Neuronal stem cell (in vitro differentiated cells): ENCODE data around the gene NBAS.
A peak's percentile ranks its signal among the peaks of the same experiment; 100 is the strongest.

Experiments used
- DNase-seq: peaks from one replicate; pipeline ENCODE4 v3.0.0-alpha.2; 2013; ENCODE audit warnings: low spot score
- H2AFZ ChIP-seq: one replicate; pipeline ENCODE4 v1.6.1; 2013; ENCODE audit warnings: mild to moderate bottlenecking, low read length, inconsistent platforms
- H2AK5ac ChIP-seq: 2 replicates; pipeline ENCODE4 v1.6.1; 2013; ENCODE audit warnings: low read depth, mild to moderate bottlenecking, inconsistent platforms, low read length, moderate library complexity, mixed read lengths
- H2BK120ac ChIP-seq: 2 replicates; pipeline ENCODE4 v1.6.1; 2013; ENCODE audit warnings: low read depth, mild to moderate bottlenecking, inconsistent platforms, low read length, moderate library complexity, mixed read lengths
- H2BK12ac ChIP-seq: one replicate; pipeline ENCODE4 v1.6.1; 2013; ENCODE audit warnings: low read length, inconsistent platforms
- H2BK15ac ChIP-seq: 2 replicates; pipeline ENCODE4 v1.6.1; 2013; ENCODE audit warnings: mild to moderate bottlenecking, low read length, inconsistent platforms, mixed read lengths
- H2BK5ac ChIP-seq: one replicate; pipeline ENCODE4 v1.6.1; 2013; ENCODE audit warnings: inconsistent platforms, mild to moderate bottlenecking, low read length, moderate library complexity
- H3K14ac ChIP-seq: one replicate; pipeline ENCODE4 v1.6.1; 2013; ENCODE audit warnings: low read length, inconsistent platforms
- H3K18ac ChIP-seq: 2 replicates; pipeline ENCODE4 v1.6.1; 2013; ENCODE audit warnings: low read length, inconsistent platforms
- H3K23ac ChIP-seq: 2 replicates; pipeline ENCODE4 v1.6.1; 2013; ENCODE audit warnings: low read depth, mild to moderate bottlenecking, mixed read lengths, low read length, inconsistent platforms; ENCODE audit not compliant: poor library complexity
- H3K27ac ChIP-seq: replicated peaks from 3 replicates; pipeline ENCODE4 v1.5.1; 2013; ENCODE audit warnings: low read length, inconsistent platforms
- H3K27me3 ChIP-seq, 3 experiments: 2 replicates each; pipeline ENCODE4 v1.6.1; 2013; ENCODE audit warnings: low read length in 3 of 3, mild to moderate bottlenecking in 2 of 3, inconsistent platforms in 1 of 3, low read depth in 1 of 3, mixed read lengths in 1 of 3, moderate library complexity in 1 of 3; ENCODE audit not compliant: control insufficient read depth in 3 of 3, insufficient read depth in 3 of 3
- H3K36me3 ChIP-seq, 2 donors: replicated peaks in 1 of 2; 2 replicates each; pipeline ENCODE4 v1.6.1; 2013; ENCODE audit warnings: low read length in 2 of 2; ENCODE audit not compliant: control insufficient read depth in 2 of 2, insufficient read depth in 2 of 2
- H3K4ac ChIP-seq: 2 replicates; pipeline ENCODE4 v1.6.1; 2013; ENCODE audit warnings: inconsistent platforms, mild to moderate bottlenecking, low read length, moderate library complexity
- H3K4me1 ChIP-seq, 2 donors: 1 replicate in 1 of 2; 2 replicates in 1 of 2; pipeline ENCODE4 v1.6.1; 2013; ENCODE audit warnings: low read length in 2 of 2, low read depth in 1 of 2; ENCODE audit not compliant: control insufficient read depth in 2 of 2, insufficient read depth in 1 of 2
- H3K4me2 ChIP-seq: one replicate; pipeline ENCODE4 v1.6.1; 2013; ENCODE audit warnings: mild to moderate bottlenecking, low read length, inconsistent platforms; ENCODE audit not compliant: insufficient read depth, poor library complexity, severe bottlenecking
- H3K4me3 ChIP-seq, 2 donors: 2 replicates each; pipeline ENCODE4 v1.5.1; 2013; ENCODE audit warnings: low read length in 2 of 2, mild to moderate bottlenecking in 2 of 2, inconsistent platforms in 1 of 2, moderate library complexity in 1 of 2
- H3K79me1 ChIP-seq: one replicate; pipeline ENCODE4 v1.6.1; 2013; ENCODE audit warnings: low read depth, mild to moderate bottlenecking, inconsistent platforms, low read length, moderate library complexity
- H3K9ac ChIP-seq: one replicate; pipeline ENCODE4 v1.6.1; 2013; ENCODE audit warnings: mild to moderate bottlenecking, low read depth, low read length, inconsistent platforms; ENCODE audit not compliant: poor library complexity
- H3K9me3 ChIP-seq, 2 donors: replicated peaks in 1 of 2; 2 replicates each; pipeline versions ENCODE3 to v1.6.1; 2013; ENCODE audit warnings: low read length in 2 of 2, mild to moderate bottlenecking in 2 of 2, inconsistent platforms in 1 of 2, low read depth in 1 of 2, mixed read lengths in 1 of 2, moderate library complexity in 1 of 2; ENCODE audit not compliant: control insufficient read depth in 2 of 2, insufficient read depth in 1 of 2
- H4K8ac ChIP-seq: one replicate; pipeline ENCODE4 v1.6.1; 2013; ENCODE audit warnings: low read depth, mild to moderate bottlenecking, inconsistent platforms, low read length, moderate library complexity
- H4K91ac ChIP-seq: one replicate; pipeline ENCODE4 v1.6.1; 2013; ENCODE audit warnings: low read length, low read depth, mild to moderate bottlenecking, inconsistent platforms; ENCODE audit not compliant: poor library complexity
- WGBS, 2 donors: extraction: QIAGEN DNeasy Blood & Tissue Kit; methylation state at CpG; one replicate each; pipeline ENCODE4 v1.1.7; 2013; ENCODE audit warnings: missing lambda C conversion rate in 2 of 2, mixed read lengths in 1 of 2; ENCODE audit not compliant: insufficient read length in 2 of 2, insufficient replicate concordance in 1 of 2; ENCODE audit errors: extremely low coverage in 2 of 2; 5-methylcytosine and 5-hydroxymethylcytosine counted together

Gene NBAS

DNA sequence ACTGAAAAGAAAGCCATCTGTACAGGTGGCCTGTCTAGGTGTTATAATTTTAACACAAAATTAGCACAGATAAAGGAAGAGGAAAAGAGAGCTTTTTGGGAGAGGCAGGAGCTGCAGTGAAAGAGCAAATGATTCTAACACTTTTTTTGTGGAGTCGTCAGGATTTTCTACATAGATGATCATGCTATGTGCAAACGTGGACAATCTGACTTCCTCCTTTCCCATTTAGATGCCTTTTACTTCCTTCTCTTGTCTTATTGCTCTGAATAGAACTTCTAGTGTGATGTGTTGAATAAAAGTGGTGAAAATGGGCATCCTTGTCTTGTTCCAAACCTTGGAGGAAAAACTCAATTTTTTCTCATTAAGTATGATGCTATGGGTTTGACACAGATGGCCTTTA lies 334.5 kb downstream of the NBAS start:
- H3K18ac ChIP-seq: no peak overlapping the region

DNA sequence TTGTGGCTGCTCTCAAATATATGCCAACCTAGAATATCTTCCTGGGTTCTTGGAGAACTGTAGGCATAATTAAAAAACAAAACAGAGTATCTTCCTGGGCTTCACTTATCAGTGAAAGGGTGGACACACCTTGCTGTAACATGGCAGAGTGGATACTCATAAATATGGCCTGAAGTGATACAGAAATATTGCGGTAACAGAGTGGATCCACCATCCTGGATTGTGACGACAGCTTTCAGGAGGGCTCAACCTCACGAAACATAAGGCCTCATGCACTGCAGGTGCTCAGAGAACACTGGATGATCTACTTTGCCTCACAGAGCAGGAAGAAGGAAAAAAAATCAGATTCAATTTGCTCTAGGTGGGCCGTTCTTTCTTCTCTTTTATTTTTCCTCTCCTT lies 336.0 kb downstream of the NBAS start:
- Histone ChIP-seq H2BK120ac (no peak overlapping the region), H3K36me3 (peaks cover 0 to 7% of the 10 kb centered on the region in 2 donors), H3K23ac (no peak overlapping the region), H3K18ac (no peak overlapping the region), H2AFZ (no peak overlapping the region), H3K9me3 (peaks cover 0 to 11% of the 10 kb centered on the region in 2 donors), H3K27ac (no peak overlapping the region), H4K8ac (no peak overlapping the region), H2AK5ac (no peak overlapping the region), H3K4ac (no peak overlapping the region), H3K4me3 (no peak overlapping the region), H4K91ac (no peak overlapping the region), H2BK15ac (no peak overlapping the region), H3K14ac (no peak overlapping the region), H3K4me2 (no peak overlapping the region), H3K27me3 (no peaks in the 10 kb centered on the region), H3K9ac (no peak overlapping the region), H2BK5ac (no peak overlapping the region), H3K4me1 (peaks cover 0 to 2% of the 10 kb centered on the region in 2 donors), H3K79me1 (no peaks in the 10 kb centered on the region), H2BK12ac (no peak overlapping the region)
- no peak for DNase-seq
- no CpG with 5 or more reads among the region's 4 CpGs for WGBS, 2 donors

More for the DNA sequence above, 334.5 kb downstream of the NBAS start:
- Histone ChIP-seq H4K8ac (no peak overlapping the region), H3K23ac (no peak overlapping the region), H2AFZ (no peak overlapping the region), H3K79me1 (no peaks in the 10 kb centered on the region), H3K4me3 (no peak overlapping the region), H2BK5ac (no peak overlapping the region), H3K36me3 (peaks cover 3 to 7% of the 10 kb centered on the region in 2 donors), H3K14ac (no peak overlapping the region), H3K4ac (no peak overlapping the region), H2BK120ac (no peak overlapping the region), H2BK12ac (no peak overlapping the region), H3K27ac (no peak overlapping the region), H3K27me3 (no peaks in the 10 kb centered on the region), H3K4me1 (peaks cover 5 to 9% of the 10 kb centered on the region in 2 donors), H3K9me3 (peaks cover 0 to 11% of the 10 kb centered on the region in 2 donors), H3K9ac (no peak overlapping the region), H2BK15ac (no peak overlapping the region), H2AK5ac (no peak overlapping the region), H3K4me2 (no peak overlapping the region), H4K91ac (no peak overlapping the region)
- no CpG with 5 or more reads among the region's 2 CpGs for WGBS, 2 donors
- DNase-seq: no peak

DNA sequence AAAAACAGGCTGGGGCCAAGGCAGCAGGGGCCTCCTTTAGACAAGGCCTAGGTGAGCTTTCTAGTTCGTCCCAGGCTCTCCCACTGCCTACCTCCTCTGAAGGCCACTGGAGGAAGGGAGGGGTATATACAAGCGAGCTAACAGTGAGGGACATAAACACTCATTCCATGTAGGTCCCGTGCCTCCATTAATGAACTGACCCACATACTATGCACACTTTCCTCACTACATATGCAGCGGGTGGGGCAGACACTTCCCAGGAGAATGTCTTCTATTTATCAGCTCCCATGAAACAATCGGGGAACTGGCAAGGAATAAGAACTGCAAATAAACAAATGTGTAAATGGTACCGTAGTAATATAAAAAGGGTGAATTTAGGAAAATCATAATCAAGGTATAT lies 336.5 kb downstream of the NBAS start:
- peaks cover 0 to 5% of the 10 kb centered on the region in 2 donors for H3K36me3 ChIP-seq
- peaks cover 0 to 2% of the 10 kb centered on the region in 2 donors for H3K4me1 ChIP-seq
- no peak overlapping the region for H4K91ac ChIP-seq
- WGBS, 2 donors: no CpG with 5 or more reads among the region's 6 CpGs
- no peak overlapping the region for H2AFZ ChIP-seq
- no peak for DNase-seq
- H2BK120ac ChIP-seq: no peak overlapping the region
- H3K79me1 ChIP-seq: no peaks in the 10 kb centered on the region
- H3K18ac ChIP-seq: peak overlapping the region; percentile 45
- H3K9ac ChIP-seq: no peak overlapping the region
- H3K4ac ChIP-seq: no peak overlapping the region
- H2AK5ac ChIP-seq: no peak overlapping the region
- no peaks in the 10 kb centered on the region for H3K27me3 ChIP-seq
- no peak overlapping the region for H4K8ac ChIP-seq
- no peak overlapping the region for H3K4me3 ChIP-seq
- H3K4me2 ChIP-seq: no peak overlapping the region
- peaks cover 0 to 11% of the 10 kb centered on the region in 2 donors for H3K9me3 ChIP-seq
- H2BK15ac ChIP-seq: no peak overlapping the region
- H2BK5ac ChIP-seq: no peak overlapping the region
- no peak overlapping the region for H2BK12ac ChIP-seq
- no peak overlapping the region for H3K27ac ChIP-seq
- H3K23ac ChIP-seq: no peak overlapping the region
- H3K14ac ChIP-seq: no peak overlapping the region

DNA sequence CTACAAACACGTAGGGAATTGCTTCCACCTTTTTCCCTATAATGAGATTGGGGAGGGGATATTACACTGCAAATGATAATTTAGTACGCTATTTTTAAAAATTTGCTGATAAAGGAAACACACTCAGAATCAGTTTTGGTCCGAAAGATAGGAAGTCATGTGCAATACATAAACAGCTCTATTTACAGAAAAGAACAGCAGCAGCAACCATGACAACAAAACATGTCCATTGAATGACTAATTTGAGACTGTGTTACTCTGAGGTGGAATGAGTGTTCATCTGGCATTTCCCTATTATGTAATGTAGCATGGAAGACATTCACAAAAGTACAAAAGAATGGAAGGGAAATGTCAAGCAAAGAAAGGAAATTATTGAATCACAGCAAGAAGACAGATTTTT lies 337.2 kb downstream of the NBAS start:
- Histone ChIP-seq H2BK12ac (no peak overlapping the region), H3K9me3 (peaks cover 0 to 11% of the 10 kb centered on the region in 2 donors), H2AFZ (no peak overlapping the region), H3K4me1 (peaks cover 0 to 2% of the 10 kb centered on the region in 2 donors), H3K9ac (no peak overlapping the region), H3K4me3 (no peak overlapping the region), H2BK120ac (no peak overlapping the region), H2BK15ac (no peak overlapping the region), H3K23ac (no peak overlapping the region), H3K14ac (no peak overlapping the region), H2AK5ac (no peak overlapping the region), H3K4ac (no peak overlapping the region), H3K4me2 (no peak overlapping the region), H3K27ac (no peak overlapping the region), H3K18ac (no peak overlapping the region), H4K91ac (no peak overlapping the region), H4K8ac (no peak overlapping the region), H3K36me3 (peaks cover 0 to 5% of the 10 kb centered on the region in 2 donors), H3K79me1 (no peaks in the 10 kb centered on the region), H3K27me3 (no peaks in the 10 kb centered on the region), H2BK5ac (no peak overlapping the region)
- DNase-seq: no peak
- no CpG with 5 or more reads among the region's 3 CpGs for WGBS, 2 donors
